Effector memory CD4-positive, alpha-beta T cell (primary cell): ENCODE measurements around the gene PHF20.

Experiments
- DNase-seq, 3 donors: peaks; one replicate each; pipeline ENCODE4 v3.0.0-alpha.2; 2020
- H3K27ac ChIP-seq: 2 replicates; pipeline ENCODE4 v1.7.0; 2013; ENCODE audit warnings: mild to moderate bottlenecking, low read length, moderate library complexity; ENCODE audit not compliant: insufficient read depth, poor library complexity, severe bottlenecking
- H3K27me3 ChIP-seq: replicated peaks from 2 replicates; pipeline ENCODE4 v1.7.0; 2013; ENCODE audit warnings: mild to moderate bottlenecking, low read length; ENCODE audit not compliant: insufficient read depth, control insufficient read depth, poor library complexity, severe bottlenecking
- H3K36me3 ChIP-seq: 2 replicates; pipeline ENCODE4 v1.7.0; 2013; ENCODE audit warnings: mild to moderate bottlenecking, low read length, moderate library complexity; ENCODE audit not compliant: control insufficient read depth, insufficient read depth
- H3K4me1 ChIP-seq: 2 replicates; pipeline ENCODE4 v1.7.0; 2013; ENCODE audit warnings: low read length, mild to moderate bottlenecking; ENCODE audit not compliant: control insufficient read depth, insufficient read depth, poor library complexity, severe bottlenecking
- H3K4me3 ChIP-seq: 2 replicates; pipeline ENCODE4 v1.7.0; 2013; ENCODE audit warnings: low read length, low read depth, mild to moderate bottlenecking; ENCODE audit not compliant: insufficient read depth, poor library complexity, severe bottlenecking
- H3K9me3 ChIP-seq: 2 replicates; pipeline ENCODE4 v1.7.0; 2013; ENCODE audit warnings: mild to moderate bottlenecking, low read length, moderate library complexity; ENCODE audit not compliant: control insufficient read depth

Gene PHF20

DNA sequence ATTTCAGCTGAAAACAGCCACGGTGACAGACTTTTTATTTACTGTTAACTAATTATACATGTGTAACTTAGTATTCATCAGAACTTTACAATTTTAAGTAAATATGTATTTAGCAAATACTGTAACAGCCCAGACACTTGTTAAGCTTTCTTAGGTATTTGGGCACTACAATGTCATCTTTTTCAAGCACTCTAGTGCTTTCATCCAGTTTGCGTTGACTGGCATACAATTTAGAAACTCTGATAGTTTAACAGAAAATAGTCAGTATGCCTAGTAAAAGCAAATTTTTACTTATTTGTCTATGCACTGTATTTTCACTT is 40.4 kb upstream of the PHF20 start:
- Histone ChIP-seq H3K4me3 (no peak overlapping the region), H3K4me1 (peaks cover 29% of the 10 kb centered on the region), H3K9me3 (no peaks in the 10 kb centered on the region), H3K36me3 (peaks cover 96% of the 10 kb centered on the region), H3K27me3 (no peaks in the 10 kb centered on the region), H3K27ac (no peak overlapping the region)
- no peak for DNase-seq

DNA sequence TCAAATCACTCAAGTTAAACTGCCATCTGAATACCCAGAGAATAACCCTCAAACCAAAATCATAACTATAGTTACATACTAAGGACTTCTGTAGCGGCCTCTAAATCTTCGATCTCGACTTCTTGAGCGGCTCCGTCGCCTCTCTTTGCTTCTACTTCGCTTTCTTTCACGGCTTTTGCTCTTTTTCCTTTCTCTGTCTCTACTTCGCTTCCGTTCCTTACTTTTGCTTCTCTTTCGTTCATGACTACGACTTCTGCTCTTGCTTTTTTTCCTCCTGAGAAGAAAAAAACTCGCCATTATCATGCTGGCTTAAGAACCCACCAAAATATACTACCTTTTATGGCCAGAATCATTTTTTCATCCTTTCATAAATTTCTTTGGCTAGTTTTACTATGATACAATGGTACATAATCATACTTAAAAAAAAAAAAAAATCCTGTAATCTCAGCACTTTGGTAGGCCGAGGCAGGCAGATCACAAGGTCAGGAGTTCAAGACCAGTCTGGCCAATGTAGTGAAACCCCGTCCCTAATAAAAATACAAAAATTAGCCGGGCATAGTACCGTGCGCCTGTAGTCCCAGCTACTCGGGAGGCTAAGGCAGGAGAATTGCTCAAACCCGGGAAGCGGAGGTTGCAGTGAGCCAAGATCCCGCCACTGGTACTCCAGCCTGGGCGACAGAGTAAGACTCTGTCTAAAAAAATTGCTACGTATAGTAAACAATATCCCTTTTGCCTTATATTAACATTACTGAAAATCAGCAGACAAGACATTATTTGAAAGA is 39.8 kb upstream of the PHF20 start:
- H3K9me3 ChIP-seq: no peaks in the 10 kb centered on the region
- H3K4me3 ChIP-seq: no peak overlapping the region
- H3K27me3 ChIP-seq: no peaks in the 10 kb centered on the region
- H3K27ac ChIP-seq: no peak overlapping the region
- peaks cover 95% of the 10 kb centered on the region for H3K36me3 ChIP-seq
- H3K4me1 ChIP-seq: peaks cover 31% of the 10 kb centered on the region
- DNase-seq: no peak

DNA sequence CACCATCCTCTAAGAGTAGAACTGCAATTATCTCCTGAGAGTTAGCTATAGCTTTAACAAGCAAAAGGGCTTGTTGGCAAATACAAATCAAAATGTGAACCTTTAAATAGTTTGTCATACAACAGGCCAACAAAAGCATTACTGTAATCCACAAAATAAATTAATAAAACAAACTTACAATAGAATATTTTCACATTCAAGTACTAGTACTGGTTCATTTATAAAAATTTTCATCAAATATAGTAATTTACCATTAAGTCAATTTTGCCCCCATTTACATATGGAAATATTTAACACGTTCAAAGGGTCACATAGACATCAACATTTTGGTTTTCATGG is 39.2 kb upstream of the PHF20 start:
- Histone ChIP-seq H3K36me3 (peaks cover 96% of the 10 kb centered on the region), H3K9me3 (no peaks in the 10 kb centered on the region), H3K4me1 (peaks cover 31% of the 10 kb centered on the region), H3K27ac (no peak overlapping the region), H3K27me3 (no peaks in the 10 kb centered on the region), H3K4me3 (no peak overlapping the region)
- no peak for DNase-seq

DNA sequence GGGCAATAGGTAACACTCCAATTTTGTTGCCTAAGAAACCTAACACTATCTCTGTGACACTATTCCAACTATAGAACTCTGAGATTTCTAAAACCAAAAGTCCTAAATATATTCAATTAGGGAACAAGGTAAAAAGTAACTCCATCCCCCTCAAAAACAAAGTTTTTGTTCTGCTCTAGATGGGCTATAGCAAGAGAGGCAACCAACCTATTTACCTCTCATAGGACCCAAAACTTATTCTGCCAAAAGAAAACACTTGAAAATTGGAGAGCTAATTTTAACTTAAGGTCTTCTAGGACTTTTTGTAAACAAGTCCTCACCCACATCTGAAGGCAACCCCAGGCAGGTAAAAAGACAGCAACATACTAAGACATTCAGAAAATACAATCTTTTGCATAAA is 37.4 kb upstream of the PHF20 start:
- no peaks in the 10 kb centered on the region for H3K9me3 ChIP-seq
- H3K36me3 ChIP-seq: peaks cover 97% of the 10 kb centered on the region
- no peak overlapping the region for H3K4me3 ChIP-seq
- no peak for DNase-seq
- H3K4me1 ChIP-seq: peaks cover 46% of the 10 kb centered on the region
- peak overlapping the region; percentile 12 for H3K27ac ChIP-seq
- no peaks in the 10 kb centered on the region for H3K27me3 ChIP-seq

DNA sequence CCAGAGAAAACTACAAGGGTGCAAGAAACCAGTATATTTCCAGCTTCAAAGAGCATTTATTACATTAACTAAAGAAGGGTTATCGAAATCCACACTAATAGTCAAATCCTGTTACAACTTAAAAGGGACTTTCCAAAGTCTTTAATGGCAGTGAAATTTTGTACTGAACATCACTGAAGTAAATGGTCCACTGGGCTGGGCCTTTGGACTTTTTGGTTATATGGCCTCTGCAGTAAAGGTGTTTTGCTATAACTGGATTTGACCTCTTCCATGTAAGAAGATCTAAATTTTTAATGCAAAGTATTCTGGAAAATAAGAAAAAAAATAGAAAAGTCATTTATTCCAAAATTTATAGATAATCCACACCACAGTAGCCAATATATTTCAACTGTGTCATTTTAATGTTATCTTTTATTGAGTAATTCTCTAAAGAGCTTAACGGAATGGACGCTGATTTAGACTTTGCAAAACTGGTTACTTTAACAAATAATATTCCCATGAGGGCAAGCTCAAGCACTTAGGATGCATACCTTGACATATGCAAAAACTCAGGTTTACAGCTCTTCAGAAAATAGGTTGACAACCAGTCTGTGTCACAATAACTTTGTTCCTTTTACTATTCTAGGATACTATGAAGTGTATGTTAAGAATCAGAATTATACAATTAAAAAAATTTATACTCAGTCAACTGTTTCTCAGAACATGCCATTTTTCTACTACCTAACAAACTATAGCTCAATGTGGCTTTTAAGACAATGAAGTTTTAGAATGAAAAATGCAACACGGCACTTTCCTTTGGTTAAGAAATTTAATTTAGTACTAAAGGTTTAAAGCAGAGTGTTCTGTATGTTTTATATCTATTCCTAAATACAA is 36.8 kb upstream of the PHF20 start:
- peaks cover 97% of the 10 kb centered on the region for H3K36me3 ChIP-seq
- H3K9me3 ChIP-seq: no peaks in the 10 kb centered on the region
- H3K4me1 ChIP-seq: peaks cover 46% of the 10 kb centered on the region
- no peak overlapping the region for H3K27ac ChIP-seq
- no peak overlapping the region for H3K4me3 ChIP-seq
- no peak for DNase-seq
- no peaks in the 10 kb centered on the region for H3K27me3 ChIP-seq

DNA sequence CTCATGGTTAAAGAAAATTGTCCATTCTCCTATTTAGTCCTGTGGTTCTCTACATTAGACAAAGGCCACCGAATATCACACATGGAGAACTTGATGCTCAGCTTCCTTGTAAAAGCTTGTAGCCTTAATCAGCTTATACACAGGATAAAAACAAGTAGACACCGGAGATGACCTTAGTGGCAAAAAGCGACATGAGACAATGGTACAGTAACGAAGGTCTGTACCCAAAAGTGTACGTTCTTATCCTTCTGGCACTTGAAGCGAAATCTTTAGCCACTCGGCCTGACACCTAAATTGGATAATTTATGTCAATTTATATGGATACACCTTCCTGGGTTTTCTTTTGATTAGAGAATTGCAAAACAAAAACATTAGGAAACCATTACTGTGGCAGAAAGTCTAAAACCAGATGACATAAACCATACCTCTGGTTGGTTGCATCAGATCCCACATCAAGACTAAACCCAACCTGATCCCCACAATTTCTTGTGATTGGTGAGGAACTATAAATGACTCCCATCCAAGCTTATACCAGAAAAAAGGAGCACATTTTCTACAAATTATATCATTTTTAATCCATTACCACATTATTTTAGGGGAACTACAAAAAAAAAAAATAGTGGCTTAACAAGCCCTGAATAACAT is 35.9 kb upstream of the PHF20 start:
- H3K27me3 ChIP-seq: no peaks in the 10 kb centered on the region
- H3K27ac ChIP-seq: no peak overlapping the region
- peaks cover 41% of the 10 kb centered on the region for H3K4me1 ChIP-seq
- H3K36me3 ChIP-seq: peaks cover 96% of the 10 kb centered on the region
- H3K9me3 ChIP-seq: no peaks in the 10 kb centered on the region
- no peak for DNase-seq
- H3K4me3 ChIP-seq: no peak overlapping the region

DNA sequence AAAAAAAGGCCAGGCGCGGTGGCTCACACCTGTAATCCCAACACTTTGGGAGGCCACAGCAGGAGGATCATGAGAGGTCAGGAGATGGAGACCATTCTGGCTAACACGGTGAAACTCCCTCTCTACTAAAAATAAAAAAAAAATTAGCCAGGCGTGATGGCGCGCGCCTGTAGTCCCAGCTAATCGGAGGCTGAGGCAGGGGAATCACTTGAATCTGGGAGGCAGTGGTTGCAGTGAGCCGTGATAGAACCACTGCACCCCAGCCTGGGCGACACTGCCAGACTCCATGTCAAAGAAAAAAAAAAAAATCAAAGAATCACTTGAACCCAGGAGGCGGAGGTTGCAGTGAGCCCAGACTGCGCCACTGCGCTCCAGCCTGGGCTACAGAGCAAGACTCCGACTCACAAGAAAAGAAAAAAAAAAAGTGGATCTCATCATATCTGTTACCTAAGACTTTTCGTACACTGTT is 33.9 kb upstream of the PHF20 start:
- Histone ChIP-seq H3K4me3 (no peak overlapping the region), H3K4me1 (peaks cover 33% of the 10 kb centered on the region)
- no peak for DNase-seq

DNA sequence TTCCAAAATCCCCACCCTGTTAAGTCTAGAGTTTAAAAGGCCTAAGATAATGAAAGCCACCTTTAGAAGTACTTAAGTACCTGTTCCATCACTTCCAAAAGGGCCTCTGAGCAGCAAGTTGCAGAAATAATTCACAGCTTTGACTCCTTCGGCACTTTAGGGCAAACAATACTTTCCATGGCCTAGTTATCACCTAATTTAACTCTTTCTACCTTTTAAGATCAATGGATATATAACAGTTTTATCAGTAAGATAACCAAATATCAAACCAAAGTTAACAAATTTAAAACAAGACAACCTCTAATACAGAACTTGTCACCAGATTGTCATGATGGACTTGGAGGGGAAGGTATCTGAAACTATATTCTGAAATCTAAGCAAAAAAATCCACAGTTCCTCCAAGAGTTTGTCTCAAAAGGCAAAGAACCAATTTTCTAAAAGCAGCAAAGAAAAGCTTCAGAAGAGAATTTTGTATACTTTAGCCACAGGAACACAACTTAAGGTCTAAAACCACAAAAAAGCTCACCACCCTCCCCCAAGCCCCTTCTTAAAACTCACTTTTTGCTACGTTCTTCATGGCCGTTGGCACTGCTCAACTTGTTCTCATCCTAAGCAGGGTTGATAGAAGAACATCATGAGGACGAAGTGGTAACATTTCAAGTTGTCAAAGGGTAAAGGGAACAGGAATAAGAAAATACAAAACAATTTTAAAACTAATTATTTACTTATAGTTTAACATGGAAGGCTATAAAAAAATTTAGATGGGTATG is 33.2 kb upstream of the PHF20 start:
- Histone ChIP-seq H3K9me3 (no peaks in the 10 kb centered on the region), H3K36me3 (peaks cover 73% of the 10 kb centered on the region), H3K4me3 (peak overlapping the region; percentile 21), H3K27me3 (no peaks in the 10 kb centered on the region), H3K4me1 (peaks cover 36% of the 10 kb centered on the region), H3K27ac (peak overlapping the region; percentile 100)
- no peak for DNase-seq

More for the DNA sequence above, 33.9 kb upstream of the PHF20 start:
- H3K9me3 ChIP-seq: no peaks in the 10 kb centered on the region
- H3K27ac ChIP-seq: peak overlapping the region; percentile 100
- H3K36me3 ChIP-seq: peaks cover 80% of the 10 kb centered on the region
- no peaks in the 10 kb centered on the region for H3K27me3 ChIP-seq

DNA sequence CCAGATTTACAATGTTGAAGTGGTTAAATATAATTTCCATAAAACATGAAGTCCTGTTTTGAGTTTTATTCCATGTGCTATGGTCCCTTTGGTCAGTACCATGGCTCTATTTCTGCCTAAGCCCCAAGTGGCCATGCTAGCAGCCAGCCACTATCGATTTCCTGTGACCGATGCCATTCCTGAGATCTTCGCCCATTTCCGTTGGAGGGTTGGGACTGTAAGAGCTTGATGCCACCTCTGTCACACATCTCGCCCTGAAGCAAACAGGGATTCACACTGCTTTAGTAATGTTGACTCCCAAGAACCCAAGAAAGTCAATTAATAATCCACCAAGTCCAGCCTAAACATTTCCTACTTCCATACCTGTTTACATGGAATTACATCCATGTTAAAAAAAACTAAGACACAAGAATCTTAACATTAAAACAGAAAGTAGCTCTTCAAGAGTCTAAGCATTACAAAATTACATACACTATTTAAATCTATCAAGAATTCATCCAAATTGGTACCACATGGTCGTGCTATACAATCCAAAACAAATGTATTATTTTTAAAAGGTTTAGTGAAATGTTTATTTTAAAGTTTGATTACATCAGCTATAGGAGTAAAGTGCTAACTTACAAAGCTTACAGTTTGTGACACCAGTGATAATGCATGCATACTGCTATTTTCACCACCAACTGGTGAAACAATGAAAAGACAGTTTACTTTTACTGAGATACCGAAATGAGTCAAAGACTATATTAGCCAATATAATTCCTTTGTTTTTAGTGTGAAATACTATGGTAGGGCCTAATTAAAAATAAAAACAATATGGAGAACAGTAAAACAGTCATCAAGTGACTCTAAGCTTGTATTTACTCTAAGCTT is 32.3 kb upstream of the PHF20 start:
- DNase-seq: no peak
- Histone ChIP-seq H3K4me1 (peaks cover 43% of the 10 kb centered on the region), H3K27me3 (no peaks in the 10 kb centered on the region), H3K4me3 (peak overlapping the region; percentile 95), H3K9me3 (no peaks in the 10 kb centered on the region), H3K27ac (peak overlapping the region; percentile 100), H3K36me3 (peaks cover 64% of the 10 kb centered on the region)
